Ovary (tissue), 9 donors: ENCODE data around the gene TTC13. TPM values are rescaled to one million over a fixed set of nuclear protein-coding genes. Genes with fewer than 3 reads are reported as not detected.
A peak's percentile ranks its signal among the peaks of the same experiment; 100 is the strongest.

Experiments used
- DNase-seq, 5 donors: peaks; one replicate each; pipeline ENCODE4 v3.0.0-alpha.2; 2019 to 2020
- H3K27ac ChIP-seq, 2 donors: fragments of 200-600 bp; one replicate each; pipeline versions ENCODE4 v1.5.1 to v1.8.0; 2019 to 2022
- H3K27me3 ChIP-seq: fragments of 200-600 bp; one replicate; pipeline ENCODE4 v1.8.0; 2022
- H3K36me3 ChIP-seq: fragments of 200-600 bp; sonication (generic); one replicate; pipeline ENCODE4 v1.5.1; 2019
- H3K4me1 ChIP-seq: one replicate; pipeline ENCODE4 v1.8.1; 2013; ENCODE audit warnings: mild to moderate bottlenecking, moderate library complexity; ENCODE audit not compliant: insufficient read depth
- H3K4me3 ChIP-seq: fragments of 200-600 bp; sonication (generic); one replicate; pipeline ENCODE4 v1.5.1; 2017
- H3K9me3 ChIP-seq, 2 donors: fragments of 200-600 bp in 1 of 2; sonication (generic) in 1 of 2; one replicate each; pipeline versions ENCODE4 v1.5.1 to v1.8.1; 2013 to 2019; ENCODE audit warnings: mild to moderate bottlenecking in 1 of 2, moderate library complexity in 1 of 2
- CTCF ChIP-seq, 3 donors: fragments of 450-650 bp in 2 of 3; fragments of 200-600 bp in 1 of 3; IDR thresholded peaks; one replicate each; pipeline versions ENCODE4 v1.5.1 to v1.8.0; 2016 to 2022; ENCODE audit warnings: antibody characterized with exemption in 3 of 3, mild to moderate bottlenecking in 1 of 3
- EP300 ChIP-seq: sonication (generic); formaldehyde crosslinking; IDR thresholded peaks from one replicate; pipeline ENCODE4 v1.6.1; 2017; ENCODE audit warnings: antibody characterized with exemption
- POLR2A ChIP-seq: fragments of 450-650 bp; IDR thresholded peaks from one replicate; pipeline ENCODE4 v1.6.1; 2017; ENCODE audit warnings: antibody characterized with exemption, mild to moderate bottlenecking, moderate library complexity
- WGBS, 3 donors: extraction: QIAGEN DNeasy Blood & Tissue Kit in 1 of 3; methylation state at CpG; one replicate each; pipeline versions ENCODE4 v1.1.5 to v1.1.7; 2013 to 2017; 5-methylcytosine and 5-hydroxymethylcytosine counted together
- intact Hi-C, 4 donors: fragments of 100-400 bp; cut with DNase I; formaldehyde crosslinking; loops; one replicate each; pipeline versions ENCODE4 v1.11.0 to v1.15.1; 2022 to 2023
- microRNA counts: library from miRNA; unstranded; fragments of <30 nt; microRNA quantifications from one replicate; lab custom pipeline; 2016
- polyA plus RNA-seq, 2 donors: library from polyadenylated mRNA; stranded (reverse); fragments of 200-250 nt in 1 of 2; fragments of 350-450 nt in 1 of 2; fragmentation: Illumina TruSeq in 1 of 2; extraction: RNeasy Lipid Tissue Mini Kit (QIAGEN cat#74804) in 1 of 2; gene quantifications; one replicate each; pipeline ENCODE4 v1.2.3, GENCODE V29; 2013 to 2014
- small RNA-seq: library from RNA; depleted of rRNA; stranded (forward); fragments of <200 nt; gene quantifications from one replicate; pipeline ENCODE3, GENCODE V24; 2016
- total RNA-seq, 7 donors: library from RNA; depleted of rRNA in 2 of 7; stranded (reverse); fragments of >200 nt in 2 of 7; fragmentation: NEBNext Ultra II Directional in 3 of 7; extraction: Animal tissue kit (Norgen Biotek cat#: 25700) in 3 of 7; gene quantifications; one replicate each; pipeline versions ENCODE4 v1.1.0 to v1.2.4, GENCODE V29; 2016 to 2023
- donor health status: DM: no; HTN: no; CAD: no; lungs with moderate emphysema.
- donor health status: DM: no; HTN: no; CAD: no.
- donor health status: Bipolar disorder and iron deficiency.
- donor health status: DM: yes; HTN: yes; CAD: no.
- donor health status: DM: no; HTN: no; CAD: no.
- donor health status: DM: yes; HTN: yes; CAD: no.

TTC13 gene
- total and polyA plus RNA-seq, 9 donors = 4.2 to 16.5 (median 10.8) TPM

- WGBS, 3 donors = 40 to 44% (median 41%) methylated on average over 12 of the region's 12 CpGs
- intact Hi-C loops = no loop called here
These were observed 119.5 kb downstream of the TTC13 start for GRCh38 chr1:230858918-230859729.

GRCh38 chr1:230858236-230858820, 120.3 kb downstream of the TTC13 start:
- no peak overlapping the region for H3K27ac ChIP-seq
- 76 to 77% (median 76%) methylated on average over 7 of the region's 7 CpGs for WGBS, 3 donors
- intact Hi-C loops = no loop called here
- no peak for DNase-seq
- peaks cover 39% of the 10 kb centered on the region for H3K4me1 ChIP-seq
- TF ChIP-seq EP300 = no peak
- no peak for TF ChIP-seq POLR2A
- no peak for TF ChIP-seq CTCF (IDR thresholded peaks at IDR 0.05)
- no peaks in the 10 kb centered on the region for H3K36me3 ChIP-seq
- no peaks in the 10 kb centered on the region for H3K9me3 ChIP-seq
- H3K4me3 ChIP-seq = no peak overlapping the region
- no peaks in the 10 kb centered on the region for H3K27me3 ChIP-seq

More at GRCh38 chr1:230858918-230859729, 119.5 kb downstream of the TTC13 start:
- DNase-seq = no peak
- H3K27me3 ChIP-seq = no peaks in the 10 kb centered on the region
- no peak for TF ChIP-seq POLR2A
- no peak for TF ChIP-seq EP300
- no peak for TF ChIP-seq CTCF (IDR thresholded peaks at IDR 0.05)
- no peaks in the 10 kb centered on the region for H3K9me3 ChIP-seq
- H3K36me3 ChIP-seq = no peaks in the 10 kb centered on the region
- H3K27ac ChIP-seq = no peak overlapping the region
- H3K4me1 ChIP-seq = peaks cover 44% of the 10 kb centered on the region
- H3K4me3 ChIP-seq = no peak overlapping the region

GRCh38 chr1:230857822-230858221, 120.8 kb downstream of the TTC13 start:
- no peaks in the 10 kb centered on the region for H3K27me3 ChIP-seq
- intact Hi-C loops = no loop called here
- DNase-seq = no peak
- no peaks in the 10 kb centered on the region for H3K36me3 ChIP-seq
- WGBS, 3 donors = 4 to 33% (median 10%) methylated on average over 1 of the region's 1 CpG
- H3K4me3 ChIP-seq = no peak overlapping the region
- no peak for TF ChIP-seq EP300
- H3K27ac ChIP-seq = no peak overlapping the region
- no peaks in the 10 kb centered on the region for H3K9me3 ChIP-seq
- peaks cover 38% of the 10 kb centered on the region for H3K4me1 ChIP-seq

GRCh38 chr1:230857077-230857476, 121.6 kb downstream of the TTC13 start:
- WGBS, 3 donors = 66 to 92% (median 86%) methylated on average over 13 of the region's 13 CpGs
- no peak for DNase-seq
- H3K27ac ChIP-seq = no peak overlapping the region
- H3K4me3 ChIP-seq = no peak overlapping the region
- H3K4me1 ChIP-seq = peaks cover 35% of the 10 kb centered on the region
- no peaks in the 10 kb centered on the region for H3K9me3 ChIP-seq
- no peaks in the 10 kb centered on the region for H3K27me3 ChIP-seq
- no peaks in the 10 kb centered on the region for H3K36me3 ChIP-seq
- TF ChIP-seq CTCF (IDR thresholded peaks at IDR 0.05) (no peak), POLR2A (no peak), EP300 (no peak)
- intact Hi-C loops = no loop called here

MicroRNA genes within 50 kb of the gene (microRNA counts, 767-probe panel; counts per million panel counts)
- microRNA hsa-miR-1182 (lab: Ali Mortazavi, UCI) = 530 counts per million, percentile 78 among the panel's probes with 10 or more counts

Small RNA genes within 50 kb of the gene (small RNA-seq; reads per million reads assigned to genes)
- not detected for gene RN7SL837P

Other genes starting within 250 kb of the TTC13 start
- 1 to 10 TPM in 1 of 7 donors, under 1 TPM in 6; 0.12 to 2.5 (median 0.30) TPM for gene CAPN9, start 231.5 kb downstream of the TTC13 start, total RNA-seq
- under 1 TPM in 1 of 2 donors, not detected in 1; 0.08 TPM for gene CAPN9, start 231.5 kb downstream of the TTC13 start, polyA plus RNA-seq
- gene C1orf198, start 110.3 kb downstream of the TTC13 start, total RNA-seq = 10 to 100 TPM; 36.7 to 60.8 (median 43.4) TPM
- 10 to 100 TPM; 34.0 to 58.3 TPM for gene C1orf198, start 110.3 kb downstream of the TTC13 start, polyA plus RNA-seq
- gene ARV1, start 233 bp upstream of the TTC13 start, total RNA-seq = 10 to 100 TPM in 5 of 7 donors, 1 to 10 TPM in 2; 9.0 to 14.1 (median 12.3) TPM
- 10 to 100 TPM; 13.1 to 19.2 TPM for gene ARV1, start 233 bp upstream of the TTC13 start, polyA plus RNA-seq
- gene FAM89A, start 61.4 kb upstream of the TTC13 start, total RNA-seq = 10 to 100 TPM in 4 of 7 donors, 1 to 10 TPM in 3; 7.0 to 18.0 (median 10.8) TPM
- gene FAM89A, start 61.4 kb upstream of the TTC13 start, polyA plus RNA-seq = 1 to 10 TPM; 8.4 to 8.6 TPM
- under 1 TPM in 2 of 7 donors, not detected in 5; 0.05 to 0.92 TPM for gene TRIM67, start 183.2 kb upstream of the TTC13 start, total RNA-seq
- under 1 TPM in 1 of 2 donors, not detected in 1; 0.02 TPM for gene TRIM67, start 183.2 kb upstream of the TTC13 start, polyA plus RNA-seq